Measurements from ENCODE around the gene IL12A.

IL12A gene

GRCh38 chr3:159960188-159961148, 28.2 kb upstream of the IL12A start:
- Histone ChIP-seq H3K9ac (ENCODE audit: low read depth in 1 of 2, low read length in 2 of 2) (no peak overlapping the region), H3K9me3 (ENCODE audit: control insufficient read depth in 1 of 2, low read length in 2 of 2) (no peaks in the 10 kb centered on the region), H3K4me1 (ENCODE audit: control insufficient read depth in 1 of 2, insufficient read depth in 2 of 2, low read length in 2 of 2) (no peaks in the 10 kb centered on the region), H3K27ac (ENCODE audit: low read depth, low read length) (no peak overlapping the region), H3K36me3 (ENCODE audit: control insufficient read depth in 1 of 2, insufficient read depth in 2 of 2, low read length in 2 of 2) (no peaks in the 10 kb centered on the region), H3K4me3 (ENCODE audit: low read depth in 1 of 2, low read length in 2 of 2) (no peak overlapping the region), H3K27me3 (ENCODE audit: control insufficient read depth in 1 of 2, insufficient read depth in 2 of 2, low read length in 2 of 2) (no peaks in the 10 kb centered on the region)

- no peak overlapping the region for H3K4me3 ChIP-seq (ENCODE audit: low read depth in 1 of 2, low read length in 2 of 2)
- H3K9me3 ChIP-seq (ENCODE audit: control insufficient read depth in 1 of 2, low read length in 2 of 2) = no peaks in the 10 kb centered on the region
- H3K27me3 ChIP-seq (ENCODE audit: control insufficient read depth in 1 of 2, insufficient read depth in 2 of 2, low read length in 2 of 2) = no peaks in the 10 kb centered on the region
- H3K4me1 ChIP-seq (ENCODE audit: control insufficient read depth in 1 of 2, insufficient read depth in 2 of 2, low read length in 2 of 2) = no peaks in the 10 kb centered on the region
- no peaks in the 10 kb centered on the region for H3K36me3 ChIP-seq (ENCODE audit: control insufficient read depth in 1 of 2, insufficient read depth in 2 of 2, low read length in 2 of 2)
- no peak overlapping the region for H3K9ac ChIP-seq (ENCODE audit: low read depth in 1 of 2, low read length in 2 of 2)
- no peak overlapping the region for H3K27ac ChIP-seq (ENCODE audit: low read depth, low read length)
Observed at GRCh38 chr3:159964166-159964973, 24.3 kb upstream of the IL12A start.

GRCh38 chr3:159971311-159971710, 17.3 kb upstream of the IL12A start:
- Histone ChIP-seq H3K9ac (ENCODE audit: low read depth in 1 of 2, low read length in 2 of 2) (no peak overlapping the region), H3K9me3 (ENCODE audit: control insufficient read depth in 1 of 2, low read length in 2 of 2) (no peaks in the 10 kb centered on the region), H3K4me1 (ENCODE audit: control insufficient read depth in 1 of 2, insufficient read depth in 2 of 2, low read length in 2 of 2) (no peaks in the 10 kb centered on the region), H3K27ac (ENCODE audit: low read depth, low read length) (no peak overlapping the region), H3K4me3 (ENCODE audit: low read depth in 1 of 2, low read length in 2 of 2) (no peak overlapping the region), H3K36me3 (ENCODE audit: control insufficient read depth in 1 of 2, insufficient read depth in 2 of 2, low read length in 2 of 2) (no peaks in the 10 kb centered on the region), H3K27me3 (ENCODE audit: control insufficient read depth in 1 of 2, insufficient read depth in 2 of 2, low read length in 2 of 2) (no peaks in the 10 kb centered on the region)

- Histone ChIP-seq H3K27ac (ENCODE audit: low read depth, low read length) (no peak overlapping the region), H3K36me3 (ENCODE audit: control insufficient read depth in 1 of 2, insufficient read depth in 2 of 2, low read length in 2 of 2) (no peaks in the 10 kb centered on the region), H3K4me1 (ENCODE audit: control insufficient read depth in 1 of 2, insufficient read depth in 2 of 2, low read length in 2 of 2) (peaks cover 5 to 7% of the 10 kb centered on the region in 2 donors), H3K27me3 (ENCODE audit: control insufficient read depth in 1 of 2, insufficient read depth in 2 of 2, low read length in 2 of 2) (peaks cover 0 to 3% of the 10 kb centered on the region in 2 donors), H3K9me3 (ENCODE audit: control insufficient read depth in 1 of 2, low read length in 2 of 2) (no peaks in the 10 kb centered on the region), H3K9ac (ENCODE audit: low read depth in 1 of 2, low read length in 2 of 2) (no peak overlapping the region), H3K4me3 (ENCODE audit: low read depth in 1 of 2, low read length in 2 of 2) (no peak overlapping the region)
Observed at GRCh38 chr3:159977295-159977694, 11.3 kb upstream of the IL12A start.

GRCh38 chr3:159978353-159978752, 10.3 kb upstream of the IL12A start:
- no peak overlapping the region for H3K4me3 ChIP-seq (ENCODE audit: low read depth in 1 of 2, low read length in 2 of 2)
- H3K9me3 ChIP-seq (ENCODE audit: control insufficient read depth in 1 of 2, low read length in 2 of 2) = no peaks in the 10 kb centered on the region
- peaks cover 5 to 7% of the 10 kb centered on the region in 2 donors for H3K4me1 ChIP-seq (ENCODE audit: control insufficient read depth in 1 of 2, insufficient read depth in 2 of 2, low read length in 2 of 2)
- no peaks in the 10 kb centered on the region for H3K36me3 ChIP-seq (ENCODE audit: control insufficient read depth in 1 of 2, insufficient read depth in 2 of 2, low read length in 2 of 2)
- H3K27me3 ChIP-seq (ENCODE audit: control insufficient read depth in 1 of 2, insufficient read depth in 2 of 2, low read length in 2 of 2) = peaks cover 0 to 3% of the 10 kb centered on the region in 2 donors
- no peak overlapping the region for H3K9ac ChIP-seq (ENCODE audit: low read depth in 1 of 2, low read length in 2 of 2)
- H3K27ac ChIP-seq (ENCODE audit: low read depth, low read length) = no peak overlapping the region

GRCh38 chr3:159978918-159979703, 9.5 kb upstream of the IL12A start:
- H3K4me3 ChIP-seq (ENCODE audit: low read depth in 1 of 2, low read length in 2 of 2) = no peak overlapping the region
- peaks cover 0 to 3% of the 10 kb centered on the region in 2 donors for H3K27me3 ChIP-seq (ENCODE audit: control insufficient read depth in 1 of 2, insufficient read depth in 2 of 2, low read length in 2 of 2)
- H3K9me3 ChIP-seq (ENCODE audit: control insufficient read depth in 1 of 2, low read length in 2 of 2) = no peaks in the 10 kb centered on the region
- no peaks in the 10 kb centered on the region for H3K36me3 ChIP-seq (ENCODE audit: control insufficient read depth in 1 of 2, insufficient read depth in 2 of 2, low read length in 2 of 2)
- no peak overlapping the region for H3K9ac ChIP-seq (ENCODE audit: low read depth in 1 of 2, low read length in 2 of 2)
- H3K27ac ChIP-seq (ENCODE audit: low read depth, low read length) = no peak overlapping the region
- H3K4me1 ChIP-seq (ENCODE audit: control insufficient read depth in 1 of 2, insufficient read depth in 2 of 2, low read length in 2 of 2) = peaks cover 5 to 7% of the 10 kb centered on the region in 2 donors

GRCh38 chr3:159982442-159982974, 6.1 kb upstream of the IL12A start:
- no peaks in the 10 kb centered on the region for H3K36me3 ChIP-seq (ENCODE audit: control insufficient read depth in 1 of 2, insufficient read depth in 2 of 2, low read length in 2 of 2)
- no peaks in the 10 kb centered on the region for H3K9me3 ChIP-seq (ENCODE audit: control insufficient read depth in 1 of 2, low read length in 2 of 2)
- H3K27ac ChIP-seq (ENCODE audit: low read depth, low read length) = no peak overlapping the region
- peaks cover 0 to 3% of the 10 kb centered on the region in 2 donors for H3K27me3 ChIP-seq (ENCODE audit: control insufficient read depth in 1 of 2, insufficient read depth in 2 of 2, low read length in 2 of 2)
- peaks cover 0 to 7% of the 10 kb centered on the region in 2 donors for H3K4me1 ChIP-seq (ENCODE audit: control insufficient read depth in 1 of 2, insufficient read depth in 2 of 2, low read length in 2 of 2)
- no peak overlapping the region for H3K9ac ChIP-seq (ENCODE audit: low read depth in 1 of 2, low read length in 2 of 2)
- no peak overlapping the region for H3K4me3 ChIP-seq (ENCODE audit: low read depth in 1 of 2, low read length in 2 of 2)

- Histone ChIP-seq H3K4me1 (ENCODE audit: control insufficient read depth in 1 of 2, insufficient read depth in 2 of 2, low read length in 2 of 2) (no peaks in the 10 kb centered on the region), H3K36me3 (ENCODE audit: control insufficient read depth in 1 of 2, insufficient read depth in 2 of 2, low read length in 2 of 2) (no peaks in the 10 kb centered on the region), H3K27ac (ENCODE audit: low read depth, low read length) (no peak overlapping the region), H3K9ac (ENCODE audit: low read depth in 1 of 2, low read length in 2 of 2) (no peak overlapping the region), H3K27me3 (ENCODE audit: control insufficient read depth in 1 of 2, insufficient read depth in 2 of 2, low read length in 2 of 2) (no peaks in the 10 kb centered on the region), H3K9me3 (ENCODE audit: control insufficient read depth in 1 of 2, low read length in 2 of 2) (no peaks in the 10 kb centered on the region), H3K4me3 (ENCODE audit: low read depth in 1 of 2, low read length in 2 of 2) (no peak overlapping the region)
Observed at GRCh38 chr3:159987291-159987711, 1.3 kb upstream of the IL12A start.

GRCh38 chr3:159989973-159990846, 1.6 kb downstream of the IL12A start:
- H3K27me3 ChIP-seq (ENCODE audit: control insufficient read depth in 1 of 2, insufficient read depth in 2 of 2, low read length in 2 of 2) = no peaks in the 10 kb centered on the region
- H3K9me3 ChIP-seq (ENCODE audit: control insufficient read depth in 1 of 2, low read length in 2 of 2) = no peaks in the 10 kb centered on the region
- H3K4me1 ChIP-seq (ENCODE audit: control insufficient read depth in 1 of 2, insufficient read depth in 2 of 2, low read length in 2 of 2) = no peaks in the 10 kb centered on the region
- H3K36me3 ChIP-seq (ENCODE audit: control insufficient read depth in 1 of 2, insufficient read depth in 2 of 2, low read length in 2 of 2) = no peaks in the 10 kb centered on the region
- no peak overlapping the region for H3K4me3 ChIP-seq (ENCODE audit: low read depth in 1 of 2, low read length in 2 of 2)
- H3K27ac ChIP-seq (ENCODE audit: low read depth, low read length) = no peak overlapping the region
- H3K9ac ChIP-seq (ENCODE audit: low read depth in 1 of 2, low read length in 2 of 2) = no peak overlapping the region
